ENCODE measurements around the gene TAAR8. TPM values are rescaled to one million over a fixed set of nuclear protein-coding genes. Genes with fewer than 3 reads are reported as not detected.

TAAR8 gene
- not detected in 2 replicates for total RNA-seq (2014; rRNA removed; shearing (Covaris generic))
- not detected in 2 replicates for polyA plus RNA-seq (2016; fragmentation: Nextera tagmentation; extraction: Ambion mirVana)

GRCh38 chr6:132552372-132552771 is at the start of gene TAAR8:
Gene TAAR8, plus strand, starts transcription at chr6:132552672. Its CDS starts 21 bp downstream, at chr6:132552693.
- in situ Hi-C loops (cut with MboI) = no loop called here
- Histone ChIP-seq H4K20me1 (ENCODE audit: insufficient read depth) (no peaks in the 10 kb centered on the region), H3K9ac (no peak within 1 kb of the TSS), H3K4me2 (ENCODE audit: unreplicated experiment) (no peak within 1 kb of the TSS), H3K79me2 (ENCODE audit: insufficient read depth) (no peaks in the 10 kb centered on the region), H3K9me2 (ENCODE audit: insufficient read depth) (no peaks in the 10 kb centered on the region), H3K36me3 (ENCODE audit: low read depth) (no peaks in the 10 kb centered on the region), H3K27ac (no peak within 1 kb of the TSS), H3F3A (ENCODE audit: insufficient read depth) (no peaks in the 10 kb centered on the region), H3K4me1 (ENCODE audit: insufficient read depth) (no peaks in the 10 kb centered on the region), H3K4me3 (no peak within 1 kb of the TSS), H3K9me3 (ENCODE audit: low read depth) (no peaks in the 10 kb centered on the region), H2AFZ (no peak within 1 kb of the TSS), H3K27me3 (replicated peaks; ENCODE audit: insufficient read depth) (peaks cover 60% of the 10 kb centered on the region)
- DNase-seq = no peak
- no peak for TF ChIP-seq EZH2 (IDR thresholded peaks at IDR 0.05; ENCODE audit: insufficient read depth, poor library complexity, severe bottlenecking)
- TF ChIP-seq EZH2phosphoT487 (IDR thresholded peaks at IDR 0.05; ENCODE audit: insufficient read depth, low read depth) = no peak
- 80 to 81% methylated on average over 2 of the region's 2 CpGs for WGBS, 2 experiments (ENCODE audit: low coverage in 1 of 2, low lambda C conversion rate in 2 of 2, missing lambda C conversion rate in 2 of 2)

- Histone ChIP-seq H3K9me3 (ENCODE audit: low read depth) (no peaks in the 10 kb centered on the region), H3K27me3 (replicated peaks; ENCODE audit: insufficient read depth) (no peaks in the 10 kb centered on the region), H3K4me1 (ENCODE audit: insufficient read depth) (no peaks in the 10 kb centered on the region), H3K79me2 (ENCODE audit: insufficient read depth) (peaks cover 100% of the 10 kb centered on the region), H3K4me3 (no peak overlapping the region), H4K20me1 (ENCODE audit: insufficient read depth) (peaks cover 12% of the 10 kb centered on the region), H2AFZ (no peak overlapping the region), H3K9me2 (ENCODE audit: insufficient read depth) (no peaks in the 10 kb centered on the region), H3K36me3 (ENCODE audit: low read depth) (peaks cover 27% of the 10 kb centered on the region; the same call in 1 of the 2 replicates), H3K9ac (no peak overlapping the region), H3K27ac (no peak overlapping the region), H3F3A (ENCODE audit: insufficient read depth) (no peaks in the 10 kb centered on the region), H3K4me2 (ENCODE audit: unreplicated experiment) (no peak overlapping the region)
- in situ Hi-C loops (cut with MboI) = no loop called here
- WGBS, 2 experiments (ENCODE audit: low coverage in 1 of 2, low lambda C conversion rate in 2 of 2, missing lambda C conversion rate in 2 of 2) = 78 to 82% methylated on average over 5 of the region's 5 CpGs
- no peak for TF ChIP-seq EZH2 (IDR thresholded peaks at IDR 0.05; ENCODE audit: insufficient read depth, poor library complexity, severe bottlenecking)
- no peak for TF ChIP-seq EZH2phosphoT487 (IDR thresholded peaks at IDR 0.05; ENCODE audit: insufficient read depth, low read depth)
- DNase-seq = no peak
Measured at GRCh38 chr6:132504757-132505156, 47.7 kb upstream of the TAAR8 start.

- no peak overlapping the region for H2AFZ ChIP-seq
- in situ Hi-C loops (cut with MboI) = no loop called here
- no peak overlapping the region for H3K9ac ChIP-seq
- H3K9me2 ChIP-seq (ENCODE audit: insufficient read depth) = no peaks in the 10 kb centered on the region
- no peak overlapping the region for H3K4me2 ChIP-seq (ENCODE audit: unreplicated experiment)
- no peak overlapping the region for H3K27ac ChIP-seq
- peaks cover 12% of the 10 kb centered on the region for H4K20me1 ChIP-seq (ENCODE audit: insufficient read depth)
- TF ChIP-seq EZH2 (IDR thresholded peaks at IDR 0.05; ENCODE audit: insufficient read depth, poor library complexity, severe bottlenecking) (no peak), EZH2phosphoT487 (IDR thresholded peaks at IDR 0.05; ENCODE audit: insufficient read depth, low read depth) (no peak)
- H3K36me3 ChIP-seq (ENCODE audit: low read depth) = peaks cover 27% of the 10 kb centered on the region; the same call in 1 of the 2 replicates
- H3K9me3 ChIP-seq (ENCODE audit: low read depth) = no peaks in the 10 kb centered on the region
- 100% methylated on average over 1 of the region's 1 CpG for WGBS, 2 experiments (ENCODE audit: low coverage in 1 of 2, low lambda C conversion rate in 2 of 2, missing lambda C conversion rate in 2 of 2)
- H3F3A ChIP-seq (ENCODE audit: insufficient read depth) = no peaks in the 10 kb centered on the region
- H3K4me3 ChIP-seq = no peak overlapping the region
- H3K27me3 ChIP-seq (replicated peaks; ENCODE audit: insufficient read depth) = no peaks in the 10 kb centered on the region
- peaks cover 100% of the 10 kb centered on the region for H3K79me2 ChIP-seq (ENCODE audit: insufficient read depth)
- DNase-seq = no peak
- 0 out of 2 replicates have a peak, but pooled peaks cover under 1% of the 10 kb centered on the region for H3K4me1 ChIP-seq (ENCODE audit: insufficient read depth)
Measured at GRCh38 chr6:132505158-132505557, 47.3 kb upstream of the TAAR8 start.

GRCh38 chr6:132506461-132506860 is 46.0 kb upstream of the TAAR8 start:
- Histone ChIP-seq H3K9me3 (ENCODE audit: low read depth) (no peaks in the 10 kb centered on the region), H4K20me1 (ENCODE audit: insufficient read depth) (peaks cover 15% of the 10 kb centered on the region), H3K9me2 (ENCODE audit: insufficient read depth) (no peaks in the 10 kb centered on the region), H3K4me1 (ENCODE audit: insufficient read depth) (peaks cover 14% of the 10 kb centered on the region), H3K36me3 (ENCODE audit: low read depth) (peaks cover 26% of the 10 kb centered on the region; the same call in 1 of the 2 replicates), H3K27me3 (replicated peaks; ENCODE audit: insufficient read depth) (no peaks in the 10 kb centered on the region), H3K9ac (no peak overlapping the region), H3K4me2 (ENCODE audit: unreplicated experiment) (no peak overlapping the region), H3K4me3 (no peak overlapping the region), H3K79me2 (ENCODE audit: insufficient read depth) (peaks cover 100% of the 10 kb centered on the region), H2AFZ (no peak overlapping the region), H3K27ac (no peak overlapping the region), H3F3A (ENCODE audit: insufficient read depth) (no peaks in the 10 kb centered on the region)
- in situ Hi-C loops (cut with MboI) = no loop called here
- no peak for DNase-seq
- 28 to 42% methylated on average over 2 of the region's 2 CpGs for WGBS, 2 experiments (ENCODE audit: low coverage in 1 of 2, low lambda C conversion rate in 2 of 2, missing lambda C conversion rate in 2 of 2)
- TF ChIP-seq EZH2phosphoT487 (IDR thresholded peaks at IDR 0.05; ENCODE audit: insufficient read depth, low read depth) (no peak), EZH2 (IDR thresholded peaks at IDR 0.05; ENCODE audit: insufficient read depth, poor library complexity, severe bottlenecking) (no peak)
